CD4-positive, alpha-beta T cell treated with Interferon gamma for 1 hour (primary cell): ENCODE results near the gene NRROS.

Source experiments
- DNase-seq: peaks from one replicate; pipeline ENCODE4 v3.0.0-alpha.2; 2020

Gene NRROS

DNA sequence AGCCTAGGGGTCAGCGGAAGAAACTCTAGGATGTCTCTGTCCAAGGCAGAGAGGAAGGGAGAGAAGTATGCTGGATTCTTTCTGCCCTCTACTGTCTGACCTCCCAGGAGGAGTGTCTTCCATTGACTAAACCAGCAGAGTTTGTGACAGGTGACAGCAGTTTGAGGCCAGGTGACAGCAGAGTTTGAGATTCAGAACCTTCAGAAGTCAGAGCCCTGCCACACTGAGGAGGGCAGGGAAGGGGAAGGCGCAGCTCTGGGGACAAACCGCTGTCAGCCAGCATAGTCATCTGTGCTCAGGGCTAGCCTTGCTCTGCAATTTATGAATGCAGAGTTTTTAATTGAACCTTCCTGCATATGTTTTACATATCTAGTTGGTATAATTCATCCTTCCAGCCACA is 12.3 kb downstream of the NRROS start:
- DNase-seq, result no peak

DNA sequence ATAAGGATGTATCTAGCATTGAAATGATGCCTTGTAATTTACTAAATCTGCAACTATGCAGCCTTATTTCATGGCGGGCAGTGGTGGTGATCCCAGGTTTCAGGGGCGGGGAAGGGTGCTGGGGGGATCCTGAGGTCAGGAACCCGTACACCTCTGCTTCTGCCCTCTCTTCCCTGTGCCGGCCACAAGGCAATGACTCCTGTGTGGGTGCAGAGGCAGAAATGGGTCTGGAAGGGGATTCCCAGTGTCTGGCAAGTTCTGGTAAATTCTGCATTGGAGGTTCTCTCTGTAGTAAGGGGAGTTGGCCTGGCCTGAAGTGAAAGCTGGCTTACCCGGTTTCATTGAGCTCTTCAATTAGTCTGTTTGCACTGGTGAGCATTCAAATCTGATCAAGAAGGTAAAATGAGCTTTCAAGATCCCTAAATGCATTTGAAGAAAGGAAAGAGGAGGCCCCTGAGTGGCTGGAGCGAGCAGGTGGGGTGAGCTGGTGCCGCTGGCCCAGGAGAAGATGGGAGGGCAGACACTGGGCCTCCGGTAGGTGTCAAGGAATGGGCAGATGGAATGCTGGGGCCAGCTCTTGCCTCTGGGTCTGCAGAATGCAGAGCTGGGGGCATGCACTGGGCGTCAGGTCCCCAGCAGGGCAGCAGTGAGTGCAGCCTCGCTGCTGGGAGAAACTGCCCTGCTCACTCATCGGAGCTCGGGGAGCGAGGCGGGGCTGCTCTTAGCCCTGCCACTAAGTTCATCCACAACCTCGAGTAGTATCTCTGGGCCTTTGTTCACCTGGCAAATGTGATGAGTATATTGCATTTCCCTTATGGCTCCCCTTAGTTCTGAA is 13.7 kb downstream of the NRROS start:
- DNase-seq, result no peak

DNA sequence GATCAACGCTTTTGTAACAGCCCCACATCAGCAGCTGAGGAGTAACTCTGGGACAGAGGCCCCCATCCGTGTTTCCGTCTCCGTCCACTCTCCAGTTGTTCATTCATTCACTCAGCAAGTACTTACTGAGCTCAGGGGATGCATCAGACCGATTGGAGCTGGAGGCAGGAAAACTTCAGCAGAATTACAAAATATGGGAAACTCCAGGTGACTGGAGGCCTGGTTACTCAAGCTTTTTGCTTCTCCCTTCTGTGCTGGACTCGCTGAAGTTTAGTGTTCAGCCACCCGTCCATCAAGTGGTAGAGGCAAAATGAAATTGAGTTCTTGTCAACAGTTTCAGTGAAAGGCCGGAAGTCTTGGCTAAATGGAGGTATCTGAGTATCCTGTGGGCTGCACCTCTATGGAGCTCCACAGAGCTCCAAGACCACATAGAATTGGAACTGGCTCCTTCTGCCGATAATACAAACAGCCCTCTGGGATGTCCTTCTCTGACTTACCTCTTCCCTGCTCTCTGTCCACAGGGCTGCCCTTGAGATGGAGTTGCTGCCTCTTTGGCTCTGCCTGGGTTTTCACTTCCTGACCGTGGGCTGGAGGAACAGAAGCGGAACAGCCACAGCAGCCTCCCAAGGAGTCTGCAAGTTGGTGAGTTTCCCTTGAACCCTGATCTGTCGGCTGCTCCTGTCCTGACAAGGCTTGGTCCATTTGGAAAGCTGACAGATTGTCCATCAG is 14.7 kb downstream of the NRROS start:
- no peak for DNase-seq

DNA sequence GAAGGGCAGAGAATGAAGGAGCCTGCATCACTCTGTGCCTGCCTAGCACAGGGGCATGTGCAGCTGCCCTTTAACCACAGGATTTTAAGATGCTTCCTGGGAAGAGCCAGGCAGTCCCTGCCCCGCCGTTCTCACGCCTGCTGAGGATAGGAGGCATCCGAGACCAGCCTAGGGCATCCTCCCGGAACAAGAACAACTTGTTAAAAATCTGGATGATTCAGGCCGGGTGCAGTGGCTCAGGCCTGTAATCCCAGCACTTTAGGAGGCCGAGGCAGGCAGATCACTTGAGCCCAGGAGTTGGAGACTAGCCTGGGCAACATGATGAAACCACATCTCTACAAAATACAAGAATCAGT is 15.2 kb downstream of the NRROS start:
- no peak for DNase-seq

DNA sequence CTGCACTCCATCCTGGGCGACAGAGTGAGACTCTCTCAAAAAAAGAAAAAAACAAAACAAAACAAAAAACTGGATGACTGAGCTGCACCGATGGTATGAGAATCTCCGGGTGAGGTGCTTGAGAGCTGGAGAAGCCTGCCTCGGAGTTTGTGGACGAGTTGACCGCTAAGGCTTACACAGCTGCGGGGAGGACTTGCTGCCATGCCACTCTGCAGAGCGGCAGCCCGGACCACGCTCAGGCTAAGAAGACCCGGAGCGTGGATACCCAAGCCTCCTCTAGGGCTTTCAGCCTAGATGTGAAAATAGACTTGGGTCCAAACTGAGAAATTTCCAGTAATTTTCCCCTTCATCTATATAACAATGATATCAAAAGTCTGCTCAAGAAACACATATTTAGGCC is 16.0 kb downstream of the NRROS start:
- no peak for DNase-seq

DNA sequence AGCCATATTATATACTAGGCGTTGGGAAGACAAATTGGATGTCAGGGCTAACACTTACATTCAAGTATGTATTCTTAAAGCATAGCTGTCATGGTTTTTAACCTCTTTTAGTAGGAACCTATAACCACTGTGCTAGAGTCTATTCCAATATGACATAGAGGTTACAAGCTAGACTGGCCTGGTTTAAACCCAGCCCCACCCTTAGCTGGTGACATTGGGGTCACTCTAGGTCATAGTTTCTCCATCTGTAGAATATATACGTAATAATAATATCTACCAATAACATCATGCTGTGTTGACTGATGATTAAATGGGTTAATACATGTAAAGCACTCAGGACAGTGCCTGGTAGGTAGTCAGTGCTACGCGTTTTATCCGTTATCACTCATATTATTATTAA is 16.7 kb downstream of the NRROS start:
- no peak for DNase-seq

DNA sequence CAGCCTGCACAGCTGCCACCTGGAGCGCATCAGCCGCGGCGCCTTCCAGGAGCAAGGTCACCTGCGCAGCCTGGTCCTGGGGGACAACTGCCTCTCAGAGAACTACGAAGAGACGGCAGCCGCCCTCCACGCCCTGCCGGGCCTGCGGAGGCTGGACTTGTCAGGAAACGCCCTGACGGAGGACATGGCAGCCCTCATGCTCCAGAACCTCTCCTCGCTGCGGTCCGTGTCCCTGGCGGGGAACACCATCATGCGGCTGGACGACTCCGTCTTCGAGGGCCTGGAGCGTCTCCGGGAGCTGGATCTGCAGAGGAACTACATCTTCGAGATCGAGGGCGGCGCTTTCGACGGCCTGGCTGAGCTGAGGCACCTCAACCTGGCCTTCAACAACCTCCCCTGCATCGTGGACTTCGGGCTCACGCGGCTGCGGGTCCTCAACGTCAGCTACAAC is 20.4 kb downstream of the NRROS start:
- no peak for DNase-seq

DNA sequence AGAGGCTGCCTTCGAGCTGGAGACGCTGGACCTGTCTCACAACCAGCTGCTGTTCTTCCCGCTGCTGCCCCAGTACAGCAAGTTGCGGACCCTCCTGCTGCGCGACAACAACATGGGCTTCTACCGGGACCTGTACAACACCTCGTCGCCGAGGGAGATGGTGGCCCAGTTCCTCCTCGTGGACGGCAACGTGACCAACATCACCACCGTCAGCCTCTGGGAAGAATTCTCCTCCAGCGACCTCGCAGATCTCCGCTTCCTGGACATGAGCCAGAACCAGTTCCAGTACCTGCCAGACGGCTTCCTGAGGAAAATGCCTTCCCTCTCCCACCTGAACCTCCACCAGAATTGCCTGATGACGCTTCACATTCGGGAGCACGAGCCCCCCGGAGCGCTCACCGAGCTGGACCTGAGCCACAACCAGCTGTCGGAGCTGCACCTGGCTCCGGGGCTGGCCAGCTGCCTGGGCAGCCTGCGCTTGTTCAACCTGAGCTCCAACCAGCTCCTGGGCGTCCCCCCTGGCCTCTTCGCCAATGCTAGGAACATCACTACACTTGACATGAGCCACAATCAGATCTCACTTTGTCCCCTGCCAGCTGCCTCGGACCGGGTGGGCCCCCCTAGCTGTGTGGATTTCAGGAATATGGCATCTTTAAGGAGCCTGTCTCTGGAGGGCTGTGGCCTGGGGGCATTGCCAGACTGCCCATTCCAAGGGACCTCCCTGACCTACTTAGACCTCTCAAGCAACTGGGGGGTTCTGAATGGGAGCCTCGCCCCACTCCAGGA is 21.1 kb downstream of the NRROS start:
- no peak for DNase-seq

DNA sequence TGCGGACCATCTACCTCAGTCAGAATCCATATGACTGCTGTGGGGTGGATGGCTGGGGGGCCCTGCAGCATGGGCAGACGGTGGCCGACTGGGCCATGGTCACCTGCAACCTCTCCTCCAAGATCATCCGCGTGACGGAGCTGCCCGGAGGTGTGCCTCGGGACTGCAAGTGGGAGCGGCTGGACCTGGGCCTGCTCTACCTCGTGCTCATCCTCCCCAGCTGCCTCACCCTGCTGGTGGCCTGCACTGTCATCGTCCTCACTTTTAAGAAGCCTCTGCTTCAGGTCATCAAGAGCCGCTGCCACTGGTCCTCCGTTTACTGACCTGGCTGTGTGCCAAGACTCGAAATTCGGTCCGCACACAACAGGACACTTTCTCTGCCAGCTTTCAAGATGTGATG is 21.9 kb downstream of the NRROS start:
- DNase-seq, result no peak

DNA sequence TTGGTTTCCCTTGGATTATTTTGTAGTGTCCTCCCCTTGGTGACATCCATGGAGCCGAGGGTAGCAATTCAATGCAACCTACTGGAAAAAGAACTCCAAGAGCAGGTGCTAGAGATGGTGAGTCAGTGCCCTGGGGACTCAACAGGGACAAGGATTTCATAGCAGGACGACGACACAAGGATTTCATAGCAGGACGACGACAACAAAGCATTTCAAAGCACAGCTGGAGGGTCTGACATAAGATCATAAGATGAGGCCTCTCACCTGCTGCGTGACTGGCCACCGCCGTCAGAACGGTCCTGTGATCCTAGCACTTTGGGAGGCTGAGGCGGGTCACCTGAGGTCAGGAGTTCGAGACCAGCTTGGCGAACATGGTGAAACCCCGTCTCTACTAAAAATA is 22.5 kb downstream of the NRROS start:
- no peak for DNase-seq

DNA sequence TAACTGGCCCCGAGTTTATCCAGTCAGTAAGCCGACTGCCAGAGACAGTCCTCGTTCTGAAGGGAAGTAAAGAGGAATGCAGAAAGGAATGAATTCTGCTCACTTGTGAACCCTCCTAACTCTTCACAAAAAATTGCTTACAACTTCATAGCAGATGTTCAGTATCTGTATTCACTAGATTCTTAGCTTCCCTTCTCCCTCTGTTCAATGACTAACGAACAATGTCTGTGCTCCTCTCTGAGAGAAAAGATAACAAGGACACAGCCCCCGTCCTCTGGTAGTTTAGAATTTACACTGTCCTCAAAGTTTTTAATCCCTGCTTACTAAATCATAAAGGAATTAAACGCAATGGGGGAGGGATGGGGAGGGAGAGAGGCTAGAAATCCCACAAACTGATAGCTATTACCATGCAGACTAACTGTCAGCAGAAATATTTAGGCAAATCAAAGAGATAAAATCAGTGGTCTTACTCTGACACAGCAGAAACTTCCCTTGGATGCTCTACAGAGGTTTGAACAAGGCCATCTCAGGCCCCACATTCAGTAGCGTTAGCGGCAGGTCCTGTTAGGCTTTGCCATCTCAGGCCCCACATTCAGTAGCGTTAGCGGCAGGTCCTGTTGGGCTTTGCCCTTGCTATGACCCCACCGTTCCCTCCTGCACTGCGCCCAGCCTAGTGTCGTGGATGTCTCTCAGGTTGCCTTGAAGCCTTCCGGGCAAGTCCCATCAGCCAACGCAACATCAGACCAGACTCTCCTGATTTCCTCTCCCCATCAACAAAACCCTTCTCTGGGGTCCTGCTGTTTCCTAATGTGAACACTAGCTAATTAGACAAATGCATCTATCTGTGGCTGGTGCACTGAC is 23.4 kb downstream of the NRROS start:
- DNase-seq, result no peak

DNA sequence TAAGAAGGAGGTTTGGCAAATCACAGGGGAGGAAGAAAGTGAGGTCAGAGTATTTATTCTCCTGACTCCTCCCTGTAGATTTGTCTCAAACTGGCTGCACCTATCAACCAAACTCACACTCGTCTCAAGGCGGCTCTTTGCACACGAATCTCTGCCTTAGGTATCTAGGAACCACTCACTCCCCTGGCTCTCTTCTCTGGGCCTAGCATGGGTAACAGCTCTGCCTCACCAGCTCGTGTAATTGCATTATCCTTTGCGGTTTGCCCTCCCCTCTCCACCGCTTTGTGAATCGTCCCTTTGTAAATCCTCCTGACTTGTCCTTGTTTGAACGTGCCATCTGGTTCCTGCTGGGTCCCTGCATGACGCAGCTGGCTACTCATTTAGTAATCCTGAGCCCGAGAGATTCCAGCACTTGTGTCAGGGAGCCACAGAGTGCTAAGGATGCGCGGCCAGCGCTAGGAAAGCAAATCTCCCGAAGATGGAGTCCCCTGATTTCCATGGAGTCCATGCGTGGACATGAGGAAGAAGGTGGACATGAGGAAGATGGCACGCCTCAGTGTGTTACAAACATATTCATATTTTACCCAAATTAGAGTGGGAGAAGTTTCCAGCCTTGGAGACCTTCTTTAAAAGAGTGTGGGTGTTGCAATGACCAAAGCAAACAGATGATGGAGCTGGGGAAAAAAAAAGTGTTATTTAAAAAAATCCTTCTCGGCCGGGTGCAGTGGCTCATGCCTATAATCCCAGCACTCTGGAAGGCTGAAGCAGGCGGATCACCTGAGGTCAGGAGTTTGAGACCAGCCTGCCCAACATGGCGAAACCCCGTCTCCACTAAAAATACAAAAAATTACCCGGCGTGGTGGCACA is 26.7 kb downstream of the NRROS start:
- DNase-seq, result no peak

DNA sequence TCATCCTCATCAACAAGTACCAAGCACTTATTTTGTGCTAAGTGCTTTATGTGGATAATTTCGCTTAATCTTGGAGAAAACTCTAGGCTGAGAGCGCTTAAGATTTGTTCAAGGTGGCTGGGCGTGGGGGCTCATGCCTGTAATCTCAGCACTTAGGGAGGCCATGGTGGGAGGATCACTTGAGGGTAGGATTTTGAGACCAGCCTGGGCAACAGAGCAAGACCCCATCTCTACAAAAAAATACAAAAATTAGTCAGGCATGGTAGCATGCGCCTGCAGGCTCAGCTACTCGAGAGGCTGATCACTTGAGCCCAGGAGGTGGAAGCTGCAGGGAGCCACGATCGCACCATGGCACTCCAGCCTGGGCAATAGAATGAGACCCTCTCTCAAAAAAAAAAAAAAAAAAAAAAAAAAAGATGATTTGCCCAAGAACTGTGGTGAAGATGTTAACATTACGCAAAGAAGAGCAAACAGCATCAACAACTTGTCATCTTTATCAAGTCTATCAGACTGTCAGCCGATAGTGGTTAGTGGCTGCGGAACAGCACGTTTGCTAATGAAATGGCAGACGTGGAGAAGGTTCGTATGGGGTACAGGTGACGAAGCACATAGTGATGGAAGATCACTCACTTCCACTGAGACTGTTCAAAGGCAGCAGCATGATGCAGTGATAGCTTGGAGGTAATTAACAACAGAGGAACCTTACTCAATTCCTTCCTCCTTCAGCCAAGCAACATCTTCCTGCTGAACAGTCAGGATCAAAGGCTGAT is 27.7 kb downstream of the NRROS start:
- DNase-seq, result no peak

DNA sequence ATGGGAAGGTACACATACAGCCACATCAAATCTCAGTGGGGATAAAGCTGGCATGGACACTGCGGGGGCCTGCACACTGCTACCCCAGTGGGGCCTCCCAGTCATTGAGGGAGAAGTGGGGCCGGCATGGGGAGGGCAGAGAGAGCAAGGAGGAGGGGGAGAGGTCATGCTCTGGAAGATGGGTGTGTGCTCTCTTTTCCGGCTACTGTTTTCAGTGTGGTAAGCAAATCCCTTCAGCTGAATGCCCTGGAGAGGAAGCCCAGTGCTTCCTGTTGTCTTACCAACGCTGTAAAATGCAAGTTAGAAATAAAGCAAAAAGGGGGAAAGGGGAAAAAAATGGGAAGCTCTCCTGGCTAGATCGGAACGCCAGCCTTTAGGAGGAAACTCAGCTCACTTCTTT is 30.8 kb downstream of the NRROS start:
- DNase-seq, result no peak

DNA sequence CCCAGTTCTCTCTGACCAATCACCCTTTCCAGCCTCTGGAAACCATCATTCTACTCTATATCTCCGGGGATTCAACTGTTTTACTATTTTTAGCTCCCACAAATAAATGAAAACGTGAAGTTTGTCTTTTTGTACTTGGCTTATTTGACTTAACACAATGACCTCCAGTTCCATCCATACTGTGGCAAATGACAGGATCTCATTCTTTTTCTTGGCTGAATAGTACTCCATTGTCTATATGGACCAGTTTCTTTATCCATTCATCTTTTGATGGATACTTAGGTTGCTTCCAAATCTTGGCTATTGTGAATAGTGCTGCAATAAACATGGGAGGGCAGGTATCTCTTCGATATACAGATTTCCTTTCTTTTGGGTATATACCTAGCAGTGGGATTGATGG is 34.1 kb downstream of the NRROS start:
- no peak for DNase-seq

DNA sequence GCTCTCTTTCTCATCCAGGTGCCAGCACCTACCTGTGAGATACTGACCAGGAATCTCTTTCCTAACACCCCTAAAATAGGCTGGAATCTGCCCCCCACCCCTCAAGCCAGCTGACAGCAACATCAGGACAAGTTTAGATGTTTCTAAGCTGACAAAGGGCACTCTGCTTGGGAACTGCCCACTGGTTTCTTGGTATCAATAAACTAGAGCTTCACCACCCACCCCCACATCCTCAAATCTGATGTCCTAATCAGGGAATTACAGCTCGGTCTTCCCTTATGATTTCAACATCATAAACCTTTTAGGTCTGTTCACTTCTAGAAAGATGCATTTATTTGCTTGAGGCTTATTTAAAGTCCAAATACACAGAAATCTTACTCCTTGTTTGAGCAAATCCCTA is 37.9 kb downstream of the NRROS start:
- DNase-seq, result no peak

DNA sequence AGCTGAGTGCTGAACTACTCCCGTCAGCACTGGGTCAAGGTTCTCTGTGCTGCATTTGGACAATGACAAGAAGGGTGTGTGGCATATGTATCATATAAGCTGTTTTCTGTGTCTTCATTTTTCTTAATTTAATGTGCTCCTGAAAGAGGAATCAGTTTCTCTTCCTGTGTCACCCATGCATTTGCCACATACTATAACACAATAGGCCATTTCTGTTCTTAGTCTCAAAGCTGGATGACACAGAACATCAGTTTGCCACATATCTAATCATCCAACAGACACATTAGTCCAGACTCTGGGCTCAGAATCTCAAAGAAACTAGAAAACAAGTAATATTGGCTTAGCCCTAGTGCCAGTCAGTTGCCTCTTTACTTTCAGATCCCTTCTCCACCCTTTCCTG is 38.4 kb downstream of the NRROS start:
- DNase-seq, result no peak

DNA sequence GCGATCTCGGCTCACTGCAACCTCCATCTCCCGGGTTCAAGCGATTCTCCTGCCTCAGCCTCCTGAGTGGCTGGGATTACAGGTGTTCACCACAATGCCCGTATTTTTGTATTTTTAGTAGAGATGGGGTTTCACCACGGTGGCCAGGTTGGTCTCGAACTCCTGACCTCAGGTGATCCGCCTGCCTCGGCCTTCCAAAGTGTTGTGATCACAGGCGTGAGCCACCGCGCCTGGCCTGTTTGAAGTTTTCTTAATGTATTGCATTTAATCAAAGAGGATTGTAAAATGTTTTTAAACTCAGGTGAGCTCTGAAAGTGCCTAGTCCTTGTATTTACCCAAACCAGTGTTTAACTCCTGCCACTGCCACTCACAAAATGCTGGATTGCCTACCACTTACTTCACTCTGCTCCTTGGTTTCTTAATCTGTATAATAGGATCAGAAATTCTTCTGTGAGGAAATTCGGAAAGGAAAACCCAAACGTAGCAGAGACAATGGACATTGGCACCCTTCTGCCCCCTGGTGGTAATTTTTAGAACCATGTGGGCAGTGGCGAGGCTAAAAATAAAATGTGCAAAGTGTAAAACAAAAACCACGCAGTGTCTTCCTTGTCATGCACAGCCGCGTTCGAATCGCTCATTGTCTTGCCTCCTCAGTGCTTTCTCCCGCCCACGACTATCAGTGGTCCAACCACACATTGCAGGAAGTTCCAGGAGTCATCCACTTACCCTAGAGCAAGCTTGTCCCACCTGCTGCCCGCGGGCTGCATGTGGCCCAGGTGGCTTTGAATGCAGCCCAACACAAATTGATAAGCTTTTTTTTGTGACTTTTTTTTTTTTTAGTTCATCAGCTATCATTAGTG is 45.3 kb downstream of the NRROS start:
- DNase-seq, result peak; percentile 62

DNA sequence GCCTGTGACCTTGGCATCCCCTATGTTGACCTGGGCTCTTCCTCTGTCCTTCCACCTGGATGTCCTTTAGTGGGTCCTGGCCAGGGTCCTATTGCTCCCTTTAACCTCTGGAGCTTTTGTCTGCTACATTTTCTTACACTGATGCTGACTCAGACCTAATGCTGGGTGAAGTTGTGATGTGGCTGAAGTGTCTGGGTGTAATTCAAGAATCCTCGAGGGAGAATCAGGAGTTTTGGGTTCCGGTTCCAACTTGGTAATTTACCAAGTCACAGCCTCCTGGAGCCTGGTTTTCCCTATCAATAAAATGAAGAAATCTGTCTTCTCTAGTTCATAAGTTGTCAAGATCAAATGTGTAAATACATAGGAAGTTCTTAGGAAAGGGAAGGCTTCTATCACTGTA is 46.9 kb downstream of the NRROS start:
- no peak for DNase-seq

DNA sequence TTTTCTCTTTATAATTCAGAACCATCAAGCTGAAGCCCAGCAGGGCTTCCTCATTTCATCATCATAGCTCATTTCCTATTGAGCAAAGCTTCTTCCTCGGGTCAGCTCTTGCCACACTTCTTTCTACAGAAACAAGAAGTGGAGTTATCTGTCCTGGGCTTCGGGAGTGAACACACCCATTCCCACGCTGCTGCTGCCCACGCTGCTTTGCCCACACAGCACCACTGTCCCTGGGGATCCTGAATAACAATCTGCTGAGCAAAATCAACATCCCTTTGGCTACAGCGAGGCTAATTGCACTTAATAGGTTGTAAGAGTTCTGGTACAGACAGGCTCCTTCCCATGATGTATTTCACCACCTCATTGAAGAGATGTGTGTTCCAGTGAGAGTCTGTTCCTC is 48.9 kb downstream of the NRROS start:
- DNase-seq, result peak; percentile 49
